Stimulated activated CD8-positive, alpha-beta memory T cell treated with anti-CD3 and anti-CD28 coated beads, Interleukin-4, amount 100 ng/mL, for 24 hours (primary cell): Measurements from ENCODE around the gene PRKAA2.

Source experiments
- DNase-seq: peaks from one replicate; pipeline ENCODE4 v3.0.0-alpha.2; 2020; ENCODE audit warnings: low read depth

The PRKAA2 gene

DNA sequence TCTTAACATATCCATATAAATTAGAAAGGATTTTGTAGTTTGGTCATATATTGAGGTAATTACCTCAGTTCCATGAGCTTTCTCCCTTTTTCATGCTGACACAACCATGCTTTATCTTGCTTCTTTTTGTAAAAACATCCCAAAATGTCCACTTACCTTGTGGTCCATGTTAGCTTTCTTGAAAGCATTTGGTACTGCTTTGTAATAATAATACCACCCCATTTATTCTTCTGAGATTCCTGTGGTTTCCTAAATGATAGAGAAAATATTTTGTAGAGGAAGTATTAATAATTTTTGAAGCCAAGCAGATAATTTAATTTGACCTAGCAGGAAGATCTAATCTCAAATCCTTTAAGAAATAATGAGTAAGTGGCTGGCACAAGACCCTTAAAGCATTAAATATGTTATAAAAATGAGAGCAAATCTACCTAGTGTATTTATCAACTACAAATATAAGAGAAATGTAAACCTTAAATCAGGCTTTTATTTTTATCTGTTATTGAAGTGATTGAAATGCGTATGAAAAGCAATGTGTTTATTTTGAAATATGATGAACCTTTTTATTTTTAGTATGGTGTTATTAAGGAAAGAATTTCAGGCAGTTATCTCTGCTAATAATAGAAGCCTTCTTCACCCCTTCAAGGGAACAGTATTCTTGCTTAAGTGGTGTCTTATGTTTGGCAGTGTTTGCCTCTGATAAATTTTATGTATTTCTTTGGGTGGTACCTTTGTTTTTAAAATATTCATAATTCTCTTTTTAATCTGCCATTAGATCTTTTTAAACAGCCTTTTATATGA, 9.2 kb downstream of the PRKAA2 start:
- no peak for DNase-seq

DNA sequence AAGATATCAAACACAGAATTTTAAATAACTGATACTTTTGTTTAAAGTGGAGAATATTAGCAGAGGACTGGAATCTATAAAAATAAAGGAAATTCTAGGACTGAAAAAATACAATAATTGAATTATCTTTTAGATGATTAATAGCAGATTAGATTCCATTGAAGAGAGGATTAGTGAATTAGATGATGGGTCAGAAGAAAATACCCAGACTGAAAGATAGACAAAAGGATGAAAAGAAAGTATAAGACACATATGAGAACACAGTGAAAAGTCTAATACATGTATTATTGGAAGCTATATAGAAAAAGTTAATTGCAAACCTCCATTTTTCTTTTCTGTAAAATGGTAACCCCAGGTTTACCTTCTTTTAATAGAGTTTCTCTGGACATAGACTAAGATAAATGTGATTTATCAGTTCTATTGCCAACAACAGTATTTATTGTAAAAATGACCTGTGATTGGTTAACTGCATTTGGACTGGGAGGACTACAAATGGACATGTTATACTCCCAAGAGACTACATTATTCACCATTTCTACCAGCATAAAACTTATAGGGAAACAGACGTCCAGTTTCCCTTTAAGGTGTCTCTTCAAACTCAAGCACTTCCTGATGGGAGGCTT, 11.0 kb downstream of the PRKAA2 start:
- DNase-seq: no peak

DNA sequence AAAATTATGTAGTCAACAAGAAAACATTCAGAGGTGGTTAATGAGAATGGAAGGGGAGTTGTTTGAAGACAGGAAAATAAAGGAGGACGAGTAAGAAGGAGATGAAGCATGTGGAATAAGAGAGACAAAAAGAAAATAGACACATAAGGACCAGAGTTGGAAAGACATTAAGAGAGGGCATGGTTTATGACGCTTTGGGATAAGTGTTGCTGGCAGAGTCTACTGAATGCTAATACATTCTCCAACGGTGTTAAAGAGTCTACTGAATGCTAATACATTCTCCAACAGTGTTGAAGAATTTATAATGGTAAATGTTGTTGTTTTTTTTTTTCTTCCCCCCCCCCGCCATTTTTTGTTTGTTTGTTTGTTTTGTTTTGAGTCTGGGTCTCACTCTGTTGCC, 13.1 kb downstream of the PRKAA2 start:
- no peak for DNase-seq

DNA sequence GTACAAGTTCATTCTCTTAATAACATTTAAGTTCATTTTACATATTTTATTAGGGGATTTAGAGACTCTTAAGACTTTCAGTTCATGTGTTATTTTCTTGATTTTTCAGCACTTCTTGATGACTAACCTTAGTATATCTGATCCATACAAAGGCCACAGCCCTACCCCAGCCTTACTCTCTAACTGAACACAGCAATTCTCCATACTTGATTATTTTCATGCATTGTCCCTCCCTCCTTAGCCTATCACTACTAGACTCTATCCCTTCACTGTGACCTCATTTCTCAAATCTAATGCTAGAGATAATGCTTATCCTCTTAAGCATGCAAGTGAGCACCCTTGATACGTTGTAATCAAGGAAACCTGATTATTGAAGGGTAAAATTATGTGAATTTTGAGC, 15.2 kb downstream of the PRKAA2 start:
- no peak for DNase-seq

DNA sequence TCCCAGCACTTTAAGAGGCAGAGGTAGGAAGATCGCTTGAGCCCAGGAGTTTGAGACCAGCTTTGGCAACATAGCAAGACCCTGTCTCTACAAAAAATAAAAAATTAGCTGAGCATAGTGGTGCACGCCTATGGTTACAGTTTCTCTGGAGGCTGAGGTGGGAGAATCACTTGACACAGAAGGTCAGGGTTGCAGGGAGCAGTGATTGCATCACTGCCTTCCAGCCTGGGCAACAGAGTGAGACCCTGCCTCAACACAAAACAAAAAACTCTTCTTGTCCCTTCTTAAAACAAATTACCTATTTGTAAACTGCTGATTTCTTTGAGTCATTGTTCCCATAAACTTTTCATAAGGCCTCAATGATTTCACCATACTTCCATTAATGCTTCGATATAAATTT, 18.7 kb downstream of the PRKAA2 start:
- no peak for DNase-seq

DNA sequence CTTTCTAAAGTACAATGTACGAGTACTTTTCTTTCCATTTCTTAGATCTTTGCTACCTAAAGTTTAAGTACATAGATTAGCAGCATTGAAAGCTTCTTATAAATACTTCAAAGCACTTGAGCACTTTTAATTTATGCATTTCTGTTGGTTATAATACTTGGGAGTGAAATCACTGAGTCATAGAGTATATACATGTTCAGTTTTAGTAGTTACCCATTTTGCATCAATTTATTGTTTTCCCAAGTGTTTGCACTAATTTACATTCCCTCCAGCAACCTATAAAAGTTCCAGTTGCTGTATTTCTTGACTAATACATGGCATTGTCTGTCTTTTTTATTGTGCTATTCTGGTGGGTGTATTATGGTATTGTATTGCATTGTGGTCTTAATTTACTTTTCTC, 20.3 kb downstream of the PRKAA2 start:
- no peak for DNase-seq

DNA sequence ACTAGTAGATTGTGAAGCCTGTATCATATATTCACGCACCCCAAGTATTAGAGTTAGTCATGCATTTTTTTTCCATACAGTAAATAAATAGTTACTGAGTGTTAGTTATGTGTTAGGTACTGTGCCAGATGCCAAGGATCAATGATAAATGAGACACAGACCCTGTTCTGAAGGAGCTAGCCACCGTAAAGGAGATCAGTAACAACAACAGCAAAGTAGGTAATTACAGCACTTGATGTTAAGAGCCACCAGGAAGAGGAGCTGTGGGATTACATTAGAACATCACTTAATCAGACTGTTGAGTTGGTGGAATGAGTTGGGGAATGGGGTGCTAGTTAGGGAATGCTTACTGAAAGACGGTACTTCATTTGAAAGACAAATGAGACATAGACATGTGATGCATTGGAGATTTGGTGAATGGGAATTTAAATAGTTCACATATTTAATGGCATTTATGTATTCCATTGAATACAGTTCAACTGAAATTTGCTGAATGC, 21.0 kb downstream of the PRKAA2 start:
- no peak for DNase-seq

DNA sequence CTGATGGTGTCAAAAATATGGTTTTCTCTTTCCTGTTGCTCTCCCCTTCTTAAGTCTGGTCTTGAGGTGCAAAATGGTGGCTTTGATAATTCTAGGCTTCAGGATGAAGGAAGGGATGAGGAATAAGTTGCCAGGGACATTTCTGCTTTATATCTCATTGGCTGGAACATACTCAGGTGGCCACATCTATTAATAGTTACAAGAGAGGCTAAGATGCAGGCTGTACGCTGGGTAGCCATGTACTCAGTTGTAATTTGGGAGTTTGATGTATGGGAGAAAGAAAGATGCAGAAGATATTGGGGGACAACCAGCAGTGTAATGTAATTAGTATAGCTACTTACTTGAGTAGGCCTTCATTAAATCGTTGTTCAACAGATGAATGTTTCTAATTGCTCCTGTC, 25.2 kb downstream of the PRKAA2 start:
- no peak for DNase-seq

DNA sequence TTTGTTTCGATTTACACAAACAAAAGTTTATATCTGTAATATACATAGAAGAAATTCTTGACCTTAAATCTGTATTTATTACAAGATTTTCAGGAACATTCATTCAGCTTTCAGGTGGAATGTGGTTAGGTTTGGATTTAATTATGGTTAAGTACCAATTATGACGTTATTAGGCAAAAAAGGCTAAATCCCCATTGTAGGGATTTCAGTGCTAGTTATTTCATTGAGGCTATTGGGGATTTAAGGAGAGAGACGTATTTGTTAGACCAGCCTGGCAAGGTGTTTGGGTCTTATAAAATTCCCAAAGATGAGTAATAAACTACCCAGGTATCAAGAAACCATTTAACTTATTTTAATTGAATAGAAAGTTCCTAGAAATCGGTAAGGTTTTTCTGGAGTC, 26.0 kb downstream of the PRKAA2 start:
- DNase-seq: no peak

DNA sequence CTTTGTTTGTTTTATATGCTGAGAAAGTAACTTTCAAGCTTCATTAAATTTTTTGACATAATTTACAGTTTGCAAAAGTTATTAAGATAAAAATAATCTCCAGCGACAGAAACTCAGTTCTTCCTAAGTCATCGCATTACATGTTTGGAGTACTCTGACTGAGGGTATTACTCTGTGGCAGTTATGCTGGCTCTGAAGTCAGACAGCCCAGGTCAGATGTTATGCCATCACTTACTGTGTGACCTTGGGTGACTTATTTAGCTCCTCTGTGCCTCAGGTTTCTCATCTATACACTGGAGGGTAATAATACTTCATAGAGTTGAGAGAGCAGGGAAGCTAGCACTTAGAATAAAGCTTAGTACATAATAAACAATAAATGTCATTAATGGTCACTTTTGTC, 26.4 kb downstream of the PRKAA2 start:
- DNase-seq: no peak

DNA sequence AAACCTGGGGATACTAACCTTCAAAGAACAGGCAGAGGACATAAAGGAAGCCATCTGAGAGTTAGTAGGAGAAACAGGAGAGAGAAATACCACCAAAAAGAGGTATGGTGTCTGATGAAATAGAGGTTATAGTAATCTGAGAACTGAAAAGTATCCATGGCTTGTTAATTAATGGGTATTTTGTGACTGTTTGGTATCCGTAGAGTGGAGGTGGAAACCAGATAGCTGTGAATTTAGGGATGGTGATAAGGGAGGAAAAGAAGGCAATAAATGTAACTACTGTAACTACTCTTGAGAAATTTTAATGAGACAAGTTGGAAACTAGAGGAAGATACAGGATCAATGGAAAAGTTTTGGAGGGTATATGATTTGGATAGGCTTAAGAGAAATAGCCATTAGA, 27.5 kb downstream of the PRKAA2 start:
- no peak for DNase-seq

DNA sequence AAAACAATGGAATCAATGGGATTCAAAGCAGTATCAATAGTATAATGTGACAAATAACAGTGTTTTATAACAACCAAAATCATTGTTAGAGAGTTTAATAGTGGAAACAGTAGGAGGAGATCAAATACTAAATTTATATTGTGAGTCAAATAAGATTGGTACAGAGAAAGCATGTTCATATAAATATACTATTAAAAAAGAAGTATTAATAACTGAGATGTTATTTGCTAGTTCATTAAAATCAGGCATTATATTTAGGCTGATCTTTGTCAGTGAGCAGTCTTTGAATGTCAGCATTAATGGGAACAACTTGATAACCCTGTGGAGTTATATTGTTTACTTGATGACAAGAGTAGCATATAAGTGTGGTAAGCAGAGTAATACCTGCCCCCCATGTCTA, 30.6 kb downstream of the PRKAA2 start:
- DNase-seq: no peak

DNA sequence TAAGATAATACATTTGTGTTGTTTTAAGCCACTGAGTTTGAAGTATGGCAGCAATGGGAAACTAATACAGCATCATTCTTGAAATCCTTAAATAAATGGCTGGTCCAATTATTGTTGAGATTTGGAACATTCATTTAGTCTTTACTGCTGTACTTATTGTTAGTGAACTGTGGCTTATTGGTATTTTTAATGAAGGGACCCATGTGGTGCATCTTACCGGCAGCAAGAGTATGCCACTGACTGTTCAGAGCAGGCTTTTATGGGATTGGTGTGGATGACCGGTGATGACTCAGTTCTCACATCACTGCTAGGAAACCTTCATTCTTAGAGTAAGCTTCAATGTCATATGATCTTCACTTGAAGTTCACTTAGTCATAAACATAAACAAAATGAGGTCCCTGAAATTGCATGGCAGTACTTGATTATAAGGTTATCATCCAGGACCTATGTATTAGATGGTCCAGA, 31.5 kb downstream of the PRKAA2 start:
- no peak for DNase-seq

DNA sequence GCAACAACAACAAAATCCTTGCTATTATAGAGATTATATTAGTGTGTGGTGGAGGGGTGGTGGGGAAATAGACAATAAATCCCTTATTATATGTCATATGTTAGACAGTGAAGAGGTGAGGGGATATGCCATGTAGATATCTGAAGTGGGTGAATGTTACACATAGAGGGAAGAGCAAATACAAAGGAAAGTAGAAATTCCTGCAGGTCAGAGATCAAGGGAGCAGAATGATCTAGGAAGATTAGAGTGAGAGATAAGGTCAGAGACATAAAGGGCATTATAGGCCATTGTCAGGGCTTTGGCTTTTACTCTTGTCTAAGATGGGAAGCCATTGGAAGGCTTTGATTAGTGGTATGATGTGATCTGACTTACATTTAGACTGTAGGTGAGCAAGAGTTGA, 38.5 kb downstream of the PRKAA2 start:
- no peak for DNase-seq

DNA sequence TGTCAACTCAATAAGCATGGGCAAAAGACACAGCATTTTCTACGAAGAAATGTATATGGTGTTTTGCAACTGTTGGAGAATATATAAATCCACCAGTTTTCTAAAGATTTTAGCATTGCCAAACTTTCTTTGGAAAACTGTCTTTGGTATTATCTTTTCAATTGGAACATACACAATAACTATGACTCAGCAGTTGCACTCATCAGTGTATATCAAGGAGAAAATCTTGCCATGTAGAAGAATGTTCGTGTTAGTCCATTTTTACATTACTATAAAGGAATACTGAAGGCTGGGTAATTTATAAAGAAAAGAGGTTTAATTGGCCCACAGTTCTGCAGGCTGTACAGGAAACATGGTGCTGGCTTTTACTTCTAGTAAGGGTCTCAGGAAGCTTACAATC, 41.1 kb downstream of the PRKAA2 start:
- no peak for DNase-seq

DNA sequence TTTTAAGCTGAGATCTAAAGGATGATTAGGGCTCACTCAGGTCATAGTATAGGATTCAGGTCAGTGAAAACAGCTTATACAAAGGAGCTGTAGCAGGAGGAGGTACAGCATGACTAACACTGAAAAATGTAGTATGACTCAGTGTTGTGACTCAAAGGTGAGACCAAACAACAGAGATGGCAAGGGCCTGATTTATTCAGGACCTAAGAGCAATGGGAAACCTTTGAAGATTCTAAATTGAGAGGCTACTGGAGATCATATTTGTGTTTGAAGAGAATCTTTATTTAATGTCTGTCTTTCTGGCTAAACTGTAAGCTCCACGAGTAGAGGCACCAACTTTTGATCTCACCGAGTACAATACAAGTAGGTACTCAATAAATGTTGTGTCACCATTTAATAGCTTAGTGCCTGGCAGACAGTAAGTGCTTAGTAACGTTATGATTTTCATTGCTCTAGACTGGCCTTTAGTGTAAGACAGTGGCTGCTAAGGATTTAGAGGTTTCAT, 43.5 kb downstream of the PRKAA2 start:
- DNase-seq: no peak

DNA sequence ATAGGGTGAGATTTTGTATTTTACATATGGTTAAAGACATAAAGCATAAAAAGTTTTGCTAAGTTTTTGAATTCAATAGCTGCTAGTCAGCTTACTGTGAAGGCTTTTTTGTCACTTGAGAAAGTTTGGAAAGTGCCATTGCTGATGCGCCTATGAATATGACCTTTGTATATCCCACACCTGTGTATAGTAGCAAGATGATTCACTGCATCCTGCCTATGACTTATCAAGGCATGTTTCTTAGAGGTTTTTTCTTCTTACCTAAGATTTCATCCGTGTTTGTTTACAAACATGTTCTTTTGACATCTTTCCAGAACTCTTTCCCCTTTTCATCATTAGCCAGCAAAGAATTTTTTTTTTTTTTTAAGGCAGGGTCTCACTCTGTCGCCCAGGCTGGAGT, 51.5 kb downstream of the PRKAA2 start:
- no peak for DNase-seq

DNA sequence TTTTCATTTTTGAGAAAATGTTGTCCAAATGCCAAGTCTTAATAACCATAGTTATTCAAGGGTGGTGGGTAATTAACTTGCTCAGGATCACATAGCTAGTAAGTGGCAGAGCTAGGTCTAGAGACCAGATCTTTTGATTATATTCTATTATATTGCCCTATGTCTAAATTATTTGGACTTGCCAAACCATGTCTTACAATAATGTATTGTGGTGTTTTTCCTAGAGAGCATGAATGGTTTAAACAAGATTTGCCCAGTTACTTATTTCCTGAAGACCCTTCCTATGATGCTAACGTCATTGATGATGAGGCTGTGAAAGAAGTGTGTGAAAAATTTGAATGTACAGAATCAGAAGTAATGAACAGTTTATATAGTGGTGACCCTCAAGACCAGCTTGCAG, 58.6 kb downstream of the PRKAA2 start:
- DNase-seq: no peak

DNA sequence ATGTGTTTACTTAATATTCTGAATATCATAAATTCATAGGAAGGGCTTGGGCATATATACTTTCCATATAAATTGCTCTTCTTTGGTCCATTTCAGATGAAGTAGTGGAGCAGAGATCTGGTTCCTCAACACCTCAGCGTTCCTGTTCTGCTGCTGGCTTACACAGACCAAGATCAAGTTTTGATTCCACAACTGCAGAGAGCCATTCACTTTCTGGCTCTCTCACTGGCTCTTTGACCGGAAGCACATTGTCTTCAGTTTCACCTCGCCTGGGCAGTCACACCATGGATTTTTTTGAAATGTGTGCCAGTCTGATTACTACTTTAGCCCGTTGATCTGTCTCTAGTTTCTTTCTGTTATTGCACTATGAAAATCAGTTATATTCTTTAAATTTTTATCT, 62.3 kb downstream of the PRKAA2 start:
- no peak for DNase-seq

DNA sequence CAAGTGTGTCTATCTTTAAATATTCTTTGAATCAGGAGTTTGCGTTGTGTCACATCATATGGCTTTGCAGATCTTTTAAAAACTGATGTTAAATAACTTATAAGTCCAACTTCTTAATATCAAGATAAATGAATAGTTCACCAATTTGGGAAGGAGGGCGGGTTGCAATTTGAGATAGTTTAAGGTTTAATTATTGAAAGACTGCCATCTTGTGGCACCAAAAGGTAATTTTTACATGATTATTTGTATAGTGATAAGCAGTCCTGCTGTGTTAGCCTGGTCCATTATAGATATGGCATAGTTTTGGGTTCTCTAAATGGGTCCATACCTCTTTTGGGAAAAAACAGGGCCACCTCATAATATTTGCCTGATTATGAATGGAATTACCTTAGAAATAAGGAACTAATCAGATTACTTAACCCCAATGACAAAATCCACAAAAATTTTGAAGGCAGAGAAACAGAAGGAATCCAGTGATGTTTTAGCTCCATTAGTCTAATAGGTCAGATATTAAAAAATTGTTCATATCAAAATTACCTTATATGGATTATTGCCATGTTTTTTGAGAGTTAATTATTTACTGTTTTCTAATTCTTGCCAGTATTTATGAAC, 64.3 kb downstream of the PRKAA2 start:
- DNase-seq: no peak

DNA sequence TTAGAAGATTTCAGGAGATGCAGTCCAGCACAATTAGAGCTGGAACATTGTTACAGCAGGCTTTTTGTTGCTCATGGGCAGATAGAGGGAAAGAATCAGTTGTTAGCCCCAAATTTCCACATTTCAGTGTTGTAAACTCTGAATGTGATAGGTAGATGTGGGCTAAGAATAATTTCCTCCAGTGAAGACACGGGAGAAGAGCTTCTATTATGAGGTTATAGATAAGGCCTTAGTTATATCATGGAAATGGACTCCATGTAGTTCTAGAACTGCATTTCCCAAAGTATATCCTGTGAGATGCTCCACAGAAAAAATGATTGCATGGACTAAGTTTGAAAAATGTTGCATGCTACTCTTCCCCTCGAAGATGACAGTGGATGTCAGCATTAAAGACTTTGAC, 64.9 kb downstream of the PRKAA2 start:
- no peak for DNase-seq

DNA sequence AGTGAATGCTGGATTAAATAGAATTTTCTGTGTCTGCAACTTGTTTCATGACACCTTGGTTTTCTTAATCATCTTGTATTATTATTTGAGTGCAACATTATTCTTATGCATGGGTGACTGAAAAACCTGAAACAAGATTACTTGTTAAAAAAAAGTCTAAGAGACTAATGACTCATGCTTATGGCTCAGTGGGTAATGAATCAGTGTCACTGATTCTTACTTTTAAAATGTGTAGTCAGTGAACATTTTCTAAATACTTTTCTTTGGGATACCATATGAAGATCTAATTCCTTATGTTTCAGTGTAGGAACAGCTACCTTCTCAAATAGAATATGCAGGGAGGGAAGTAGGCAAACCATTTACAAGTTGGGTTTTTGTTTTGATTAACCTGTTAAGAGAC, 65.5 kb downstream of the PRKAA2 start:
- no peak for DNase-seq

DNA sequence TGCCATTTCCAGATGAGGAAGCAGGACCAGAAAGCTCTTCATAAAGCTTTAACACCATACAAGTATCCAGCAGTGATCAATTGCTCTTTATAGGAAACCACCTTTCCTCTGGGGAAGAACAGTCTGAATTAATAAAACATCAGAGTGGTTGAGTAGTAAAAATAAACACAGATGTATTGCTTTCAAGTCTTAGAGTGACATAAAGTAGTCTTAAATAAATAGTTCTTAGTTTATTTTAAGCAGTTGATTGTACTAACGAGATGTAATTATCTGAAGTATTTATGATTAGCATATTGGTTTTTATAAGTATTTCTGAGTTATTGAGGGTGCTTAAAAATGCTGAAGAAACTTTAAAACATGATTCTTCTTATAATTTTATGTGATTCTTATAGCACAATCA, 67.0 kb downstream of the PRKAA2 start:
- no peak for DNase-seq
